Neural progenitor cell (in vitro differentiated cells): ENCODE data around the gene RPUSD1.

ENCODE experiments used
- CTCF ChIP-seq: fragments of 200-600 bp; sonication (generic); IDR thresholded peaks from 2 replicates; pipeline ENCODE4 v1.5.1; 2017; ENCODE audit warnings: antibody characterized with exemption, mild to moderate bottlenecking
- EZH2 ChIP-seq: fragments of 200-600 bp; sonication (generic); IDR thresholded peaks from 2 replicates; pipeline ENCODE4 v1.6.1; 2017; ENCODE audit warnings: antibody characterized with exemption, mild to moderate bottlenecking, moderate library complexity
- EZH2phosphoT487 ChIP-seq: fragments of 200-600 bp; sonication (generic); IDR thresholded peaks from 2 replicates; pipeline ENCODE4 v1.6.1; 2017; ENCODE audit warnings: antibody characterized with exemption

GRCh38 chr16:818132-818531 is 30.0 kb upstream of the RPUSD1 start:
- TF ChIP-seq EZH2phosphoT487 (no peak), CTCF (no peak), EZH2 (no peak)
